RKO (cell line): ENCODE results near the gene ANKH.

Experiments used
- DNase-seq: peaks from one replicate; pipeline ENCODE4 v3.0.0-alpha.2; 2016; ENCODE audit warnings: low spot score

Gene ANKH

GRCh38 chr5:14685757-14686156 lies 185.8 kb downstream of the ANKH start:
- DNase-seq, result peak; percentile 72

GRCh38 chr5:14684757-14685156 lies 186.8 kb downstream of the ANKH start:
- DNase-seq, result no peak

- DNase-seq, result no peak
These were observed 187.6 kb downstream of the ANKH start for GRCh38 chr5:14683906-14684455.

GRCh38 chr5:14681236-14681752 lies 190.3 kb downstream of the ANKH start:
- DNase-seq, result no peak

GRCh38 chr5:14679595-14679994 lies 192.0 kb downstream of the ANKH start:
- DNase-seq, result no peak

GRCh38 chr5:14678773-14679334 lies 192.7 kb downstream of the ANKH start:
- DNase-seq, result no peak

- DNase-seq, result no peak
These were observed 195.3 kb downstream of the ANKH start for GRCh38 chr5:14676320-14676719.

- DNase-seq, result no peak
These were observed 195.7 kb downstream of the ANKH start for GRCh38 chr5:14675865-14676300.

- no peak for DNase-seq
These were observed 196.4 kb downstream of the ANKH start for GRCh38 chr5:14674983-14675854.

- DNase-seq, result no peak
These were observed 198.1 kb downstream of the ANKH start for GRCh38 chr5:14673443-14673842.

- peak; percentile 39 for DNase-seq
These were observed 198.8 kb downstream of the ANKH start for GRCh38 chr5:14672484-14673394.

GRCh38 chr5:14672082-14672481 lies 199.5 kb downstream of the ANKH start:
- no peak for DNase-seq

- DNase-seq, result no peak
These were observed 200.2 kb downstream of the ANKH start for GRCh38 chr5:14671414-14671813.

- no peak for DNase-seq
These were observed 201.6 kb downstream of the ANKH start for GRCh38 chr5:14669975-14670374.

GRCh38 chr5:14669415-14669814 lies 202.2 kb downstream of the ANKH start:
- DNase-seq, result no peak

- no peak for DNase-seq
These were observed 203.4 kb downstream of the ANKH start for GRCh38 chr5:14668181-14668591.

GRCh38 chr5:14667770-14668169 lies 203.8 kb downstream of the ANKH start:
- no peak for DNase-seq

- DNase-seq, result no peak
These were observed 204.3 kb downstream of the ANKH start for GRCh38 chr5:14667290-14667689.

GRCh38 chr5:14666357-14666756 lies 205.2 kb downstream of the ANKH start:
- no peak for DNase-seq

GRCh38 chr5:14665949-14666348 lies 205.6 kb downstream of the ANKH start:
- DNase-seq, result peak; percentile 83

GRCh38 chr5:14665101-14665822 lies 206.3 kb downstream of the ANKH start:
- peak; percentile 75 for DNase-seq
